ENCODE data around the gene TAS2R10. TPM values are rescaled to one million over a fixed set of nuclear protein-coding genes. Genes with fewer than 3 reads are reported as not detected.

The TAS2R10 gene
- total and polyA plus RNA-seq, 2 of the 8 experiments (the other 6 are each of a cell fraction or from before 2014, with no cell fraction given) = 0.08 TPM; not detected in 1

- no peak overlapping the region for H3K9ac ChIP-seq (replicated peaks in 1 of 4; ENCODE audit: extremely low read depth in 1 of 4, low read depth in 3 of 4, low read length in 3 of 4)
- no peak overlapping the region for H2BK15ac ChIP-seq (ENCODE audit: low read length)
- H3K23me2 ChIP-seq (ENCODE audit: low read depth, low read length) = no peaks in the 10 kb centered on the region
- H3K9me3 ChIP-seq (ENCODE audit: insufficient read depth in 2 of 2, low read depth in 1 of 2, low read length in 1 of 2) = no peaks in the 10 kb centered on the region
- H2BK20ac ChIP-seq (ENCODE audit: low read length) = no peak overlapping the region
- H3K79me1 ChIP-seq (ENCODE audit: low read depth, low read length) = no peaks in the 10 kb centered on the region
- POLR2A ChIA-PET (ENCODE audit: partially characterized antibody) = no interaction called here
- H3K23ac ChIP-seq (ENCODE audit: insufficient read length) = no peak overlapping the region
- H4K8ac ChIP-seq (ENCODE audit: extremely low read depth, insufficient read depth, low read length) = no peak overlapping the region
- H3K56ac ChIP-seq (replicated peaks; ENCODE audit: insufficient read length, low read depth, low read length) = no peak overlapping the region
- H2BK12ac ChIP-seq (ENCODE audit: low read depth, low read length) = no peak overlapping the region
- H3K27me3 ChIP-seq (replicated peaks in 1 of 4; ENCODE audit: control insufficient read depth in 3 of 4, extremely low read depth in 1 of 4, insufficient read depth in 3 of 4, low read length in 3 of 4) = no peaks in the 10 kb centered on the region
- DNase-seq (ENCODE audit: low read depth in 1 of 2, low spot score in 2 of 2) (no peak), FAIRE-seq (no peak)
- no peaks in the 10 kb centered on the region for H4K20me1 ChIP-seq (replicated peaks in 1 of 2; ENCODE audit: control insufficient read depth in 1 of 2, insufficient read depth in 2 of 2, low read length in 2 of 2)
- no peak overlapping the region for H2BK120ac ChIP-seq (replicated peaks; ENCODE audit: low read depth, low read length)
- no peaks in the 10 kb centered on the region for H3K4me1 ChIP-seq (replicated peaks in 1 of 4; ENCODE audit: control insufficient read depth in 3 of 4, insufficient read depth in 4 of 4, low read length in 3 of 4)
- H3K36me3 ChIP-seq (ENCODE audit: control insufficient read depth in 2 of 4, insufficient read depth in 4 of 4, low read length in 3 of 4) = no peaks in the 10 kb centered on the region
- no peak overlapping the region for H4K5ac ChIP-seq (ENCODE audit: insufficient read length, low read depth, low read length)
- H4K91ac ChIP-seq (replicated peaks; ENCODE audit: insufficient read length, low read length) = no peak overlapping the region
- TF ChIP-seq TBP (IDR thresholded peaks at IDR 0.05; ENCODE audit: low read depth, low read length) = no peak
- no peak overlapping the region for H3K4me2 ChIP-seq (ENCODE audit: insufficient read depth in 1 of 2, low read depth in 2 of 2, low read length in 2 of 2)
- WGBS, 2 experiments (ENCODE audit: extremely low coverage in 1 of 2, insufficient coverage in 1 of 2, insufficient read length in 1 of 2, insufficient replicate concordance in 2 of 2, low coverage in 1 of 2, low lambda C conversion rate in 2 of 2, missing lambda C conversion rate in 1 of 2) = 39% methylated on average over 2 of the region's 2 CpGs; no CpG with 5 or more reads in 1 of the 2 experiments
- no peak overlapping the region for H2AFZ ChIP-seq (ENCODE audit: low read length)
- no peak overlapping the region for H3K4ac ChIP-seq (replicated peaks; ENCODE audit: insufficient read length, low read depth, low read length)
- no peaks in the 10 kb centered on the region for H3K79me2 ChIP-seq (ENCODE audit: control insufficient read depth in 1 of 2, insufficient read depth in 2 of 2, low read length in 2 of 2)
- no peak overlapping the region for H2AK5ac ChIP-seq (ENCODE audit: low read depth, low read length)
- no peak overlapping the region for H2BK5ac ChIP-seq (ENCODE audit: low read depth, low read length)
- no peak overlapping the region for H3K27ac ChIP-seq (ENCODE audit: low read depth, low read length)
- no peak overlapping the region for H3K4me3 ChIP-seq (ENCODE audit: extremely low read depth in 1 of 4, insufficient read depth in 2 of 4, low read depth in 3 of 4, low read length in 4 of 4)
- CTCF ChIA-PET (ENCODE audit: partially characterized antibody) = interaction anchor here (1.0 kb wide), 1 partner anchor 639 kb away, joined by 4 read pairs; no protein-coding TSS in a partner anchor
- H3K14ac ChIP-seq (ENCODE audit: insufficient read length) = no peak overlapping the region
- no peak overlapping the region for H3K18ac ChIP-seq (ENCODE audit: extremely low read depth, low read length)
Observed at GRCh38 chr12:10847744-10848143, 21.6 kb upstream of the TAS2R10 start.

Measured in H1 (cell line).